IPS-NIHi11 (cell line): ENCODE measurements around the gene NAT10.

Experiments
- DNase-seq: peaks from one replicate; pipeline ENCODE4 v3.0.0; 2012; ENCODE audit warnings: mixed read lengths, low spot score

NAT10 gene

GRCh38 chr11:34111722-34112270 is 6.4 kb downstream of the NAT10 start:
- no peak for DNase-seq

GRCh38 chr11:34114014-34114413 is 8.6 kb downstream of the NAT10 start:
- no peak for DNase-seq

- DNase-seq = no peak
These were observed 9.0 kb downstream of the NAT10 start for GRCh38 chr11:34114471-34114870.

GRCh38 chr11:34120651-34121050 is 15.2 kb downstream of the NAT10 start:
- DNase-seq = no peak

- no peak for DNase-seq
These were observed 19.6 kb downstream of the NAT10 start for GRCh38 chr11:34124885-34125668.

GRCh38 chr11:34126959-34127848 is 21.8 kb downstream of the NAT10 start:
- no peak for DNase-seq

GRCh38 chr11:34128824-34129223 is 23.4 kb downstream of the NAT10 start:
- DNase-seq = no peak

- DNase-seq = no peak
These were observed 27.0 kb downstream of the NAT10 start for GRCh38 chr11:34132261-34132965.

GRCh38 chr11:34134765-34135164 is 29.3 kb downstream of the NAT10 start:
- DNase-seq = no peak

GRCh38 chr11:34135439-34135838 is 30.0 kb downstream of the NAT10 start:
- no peak for DNase-seq

GRCh38 chr11:34136420-34136819 is 31.0 kb downstream of the NAT10 start:
- DNase-seq = no peak

GRCh38 chr11:34139346-34139745 is 33.9 kb downstream of the NAT10 start:
- DNase-seq = no peak

- no peak for DNase-seq
These were observed 34.7 kb downstream of the NAT10 start for GRCh38 chr11:34140149-34140548.

GRCh38 chr11:34143048-34143447 is 37.6 kb downstream of the NAT10 start:
- DNase-seq = no peak

- DNase-seq = no peak
These were observed 39.6 kb downstream of the NAT10 start for GRCh38 chr11:34145073-34145472.

GRCh38 chr11:34145847-34146381 is 40.5 kb downstream of the NAT10 start:
- no peak for DNase-seq

GRCh38 chr11:34146411-34146810 is 41.0 kb downstream of the NAT10 start:
- no peak for DNase-seq

GRCh38 chr11:34146866-34147265 is 41.4 kb downstream of the NAT10 start:
- no peak for DNase-seq

GRCh38 chr11:34147581-34147980 is 42.2 kb downstream of the NAT10 start:
- DNase-seq = no peak

- no peak for DNase-seq
These were observed 43.2 kb downstream of the NAT10 start for GRCh38 chr11:34148504-34149165.

- no peak for DNase-seq
These were observed 43.8 kb downstream of the NAT10 start for GRCh38 chr11:34149274-34149673.
